ENCODE data around the gene MUC6. TPM values are rescaled to one million over a fixed set of nuclear protein-coding genes. Genes with fewer than 3 reads are reported as not detected.

Gene MUC6
- total and polyA plus RNA-seq, 10 of the 15 experiments (the other 5 are each of a cell fraction or from before 2014, with no cell fraction given) = 0.03 TPM; not detected in 8

GRCh38 chr11:1076061-1076665 is 39.6 kb upstream of the MUC6 start (continued):
- TF ChIP-seq ZBTB11 (CRISPR knock-in tag; IDR thresholded peaks at IDR 0.05) (no peak), ATF3 (IDR thresholded peaks at IDR 0.05; ENCODE audit: borderline replicate concordance, extremely low read depth, low read depth, low read length) (no peak)

- no peaks in the 10 kb centered on the region for H3K79me2 ChIP-seq (ENCODE audit: control insufficient read depth, insufficient read depth, low read length)
- FAIRE-seq (no peak), ATAC-seq (no peak), DNase-seq (ENCODE audit: low read depth, low spot score) (no peak)
- no peak overlapping the region for H3K27ac ChIP-seq (ENCODE audit: control insufficient read depth, insufficient read depth)
- POLR2A ChIA-PET = no interaction called here
- H3K27me3 ChIP-seq (replicated peaks in 1 of 2; ENCODE audit: control insufficient read depth in 2 of 2, insufficient read depth in 2 of 2, low read length in 1 of 2) = no peaks in the 10 kb centered on the region
- no TSS peak for BruUV-seq (replicated peaks)
- SMC1A ChIA-PET (ENCODE audit: uncharacterized antibody, unreplicated experiment) = no interaction called here
- no peak overlapping the region for H3K4me2 ChIP-seq (ENCODE audit: control insufficient read depth, insufficient read depth)
- no peaks in the 10 kb centered on the region for H3K36me3 ChIP-seq (ENCODE audit: control insufficient read depth in 2 of 2, insufficient read depth in 2 of 2, low read length in 1 of 2)
- H2AFZ ChIP-seq (ENCODE audit: control insufficient read depth, low read depth, low read length) = no peak overlapping the region
- H4K20me1 ChIP-seq (ENCODE audit: control insufficient read depth, insufficient read depth) = no peaks in the 10 kb centered on the region
- in situ Hi-C loops (cut with MboI) = no loop called here
- RAD21 ChIA-PET (ENCODE audit: unreplicated experiment) = no interaction called here
- CTCF ChIA-PET = no interaction called here
- no peak overlapping the region for H3K9ac ChIP-seq (ENCODE audit: control insufficient read depth, insufficient read depth, low read length)
- 55% methylated on average over 28 of the region's 28 CpGs for WGBS (ENCODE audit: insufficient coverage, insufficient replicate concordance, low lambda C conversion rate, missing lambda C conversion rate)
- no peak overlapping the region for H3K4me3 ChIP-seq
- no peaks in the 10 kb centered on the region; the same call in 2 of the 3 replicates for H3K9me3 ChIP-seq (replicated peaks; ENCODE audit: control insufficient read depth, insufficient read depth, low read length)
- intact Hi-C loops (cut with micrococcal nuclease; ENCODE audit: unreplicated experiment) = no loop called here
- H3K4me1 ChIP-seq (ENCODE audit: control insufficient read depth, insufficient read depth, low read length) = no peaks in the 10 kb centered on the region
- TF ChIP-seq GABPA (IDR thresholded peaks at IDR 0.05; ENCODE audit: low read depth) (no peak), IRF3 (IDR thresholded peaks at IDR 0.05) (no peak), TAF1 (IDR thresholded peaks at IDR 0.05; ENCODE audit: borderline replicate concordance, low read depth, low read length) (no peak), USF2 (IDR thresholded peaks at IDR 0.05; ENCODE audit: borderline replicate concordance, low read depth, low read length) (no peak), RAD21 (IDR thresholded peaks at IDR 0.05; ENCODE audit: insufficient read depth, low read depth, low read length) (no peak), CBFB (IDR thresholded peaks at IDR 0.05; ENCODE audit: low read depth) (no peak), RB1 (IDR thresholded peaks at IDR 0.05; ENCODE audit: borderline replicate concordance) (no peak), ZNF207 (IDR thresholded peaks at IDR 0.05; ENCODE audit: borderline replicate concordance) (no peak), SP1 (IDR thresholded peaks at IDR 0.05; ENCODE audit: low read depth, low read length) (no peak), ATF3 (IDR thresholded peaks at IDR 0.05; ENCODE audit: borderline replicate concordance, extremely low read depth, low read depth, low read length) (no peak), HDAC6 (IDR thresholded peaks at IDR 0.05; ENCODE audit: unreplicated experiment) (no peak), TBL1XR1 (IDR thresholded peaks at IDR 0.05; ENCODE audit: low read depth, low read length) (no peak), IKZF1 (conservative IDR thresholded peaks at IDR 0.05) (no peak)
Measured at GRCh38 chr11:1075341-1075911, 38.9 kb upstream of the MUC6 start.
